Posterior vena cava (tissue), 2 donors: ENCODE results near the gene CDC42BPG. TPM values are rescaled to one million over a fixed set of nuclear protein-coding genes. Genes with fewer than 3 reads are reported as not detected.

ENCODE experiments used
- DNase-seq: peaks from one replicate; pipeline ENCODE4 v3.0.0-alpha.2; 2020; ENCODE audit warnings: low spot score
- intact Hi-C, 2 donors: fragments of 100-400 bp; cut with DNase I; formaldehyde crosslinking; loops; one replicate each; pipeline versions ENCODE4 v1.14.1 to v1.14.2; 2022 to 2023
- total RNA-seq, 2 donors: library from RNA; stranded (reverse); fragmentation: NEBNext Ultra II Directional; extraction: Animal tissue kit (Norgen Biotek cat#: 25700); gene quantifications; one replicate each; pipeline ENCODE4 v1.2.1, GENCODE V29; 2021
- donor health status: DM: yes; HTN: yes; CAD: no.
- donor health status: DM: yes; HTN: yes; CAD: no.

CDC42BPG gene
- total RNA-seq, 2 donors from 2014 or later = 0.37 to 0.38 TPM

GRCh38 chr11:64882243-64882642 is 37.8 kb upstream of the CDC42BPG start:
- intact Hi-C loops = no loop called here

DNA sequence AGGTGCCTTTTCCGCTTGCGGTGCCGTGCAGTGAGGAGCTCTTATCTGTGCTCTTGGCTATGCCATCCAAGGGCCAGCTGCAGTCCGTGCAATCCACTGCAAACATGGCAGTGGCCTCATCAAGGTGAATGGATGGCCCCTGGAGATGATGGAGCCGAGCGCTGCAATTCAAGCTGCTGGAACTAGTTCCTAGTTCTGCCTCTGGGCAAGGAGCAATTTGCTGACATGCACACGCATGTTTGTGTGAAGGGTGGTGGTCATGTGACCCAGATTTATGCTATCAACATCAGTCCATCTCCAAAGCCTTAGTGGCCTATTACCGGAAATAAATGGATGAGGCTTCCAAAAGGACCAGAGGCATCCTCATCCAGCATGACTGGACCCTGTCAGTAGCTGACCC is 37.0 kb upstream of the CDC42BPG start:
- no peak for DNase-seq
- intact Hi-C loops = no loop called here

More at GRCh38 chr11:64882243-64882642, 37.8 kb upstream of the CDC42BPG start:
- no peak for DNase-seq

GRCh38 chr11:64880240-64881001 is 36.0 kb upstream of the CDC42BPG start:
- intact Hi-C loops = no loop called here
- DNase-seq = no peak

DNA sequence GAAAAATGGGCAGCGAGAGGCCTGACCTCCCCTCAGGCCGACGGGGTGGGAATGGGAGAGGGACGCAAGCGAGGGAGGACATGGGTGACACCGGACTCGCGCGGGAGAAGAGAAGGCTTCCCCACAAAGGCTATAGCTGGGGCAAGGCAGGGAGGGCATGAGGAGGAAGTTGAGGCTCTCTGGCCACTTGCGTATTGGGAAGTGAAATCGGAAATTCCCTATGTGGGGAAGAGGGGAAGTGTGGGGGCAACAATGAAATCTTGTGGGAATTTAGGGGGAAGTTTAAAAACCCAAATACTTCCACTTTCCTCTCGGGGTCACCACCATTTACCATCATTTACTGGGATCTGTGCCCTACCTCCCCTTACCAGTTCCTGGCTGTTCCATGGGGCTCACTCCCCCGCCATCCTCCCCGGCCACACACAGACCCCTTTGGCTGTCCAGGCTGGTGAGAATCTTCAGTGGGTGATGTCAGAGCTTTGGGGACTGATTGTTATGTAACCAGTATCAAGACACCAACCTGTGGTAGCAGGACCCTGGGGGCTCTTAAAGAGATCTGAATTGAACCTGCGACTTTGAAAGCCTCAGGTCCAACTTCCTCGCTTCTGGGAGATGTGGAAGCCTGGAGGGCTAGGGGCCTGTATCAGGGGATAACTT is 34.9 kb upstream of the CDC42BPG start:
- intact Hi-C loops = no loop called here
- DNase-seq = no peak

DNA sequence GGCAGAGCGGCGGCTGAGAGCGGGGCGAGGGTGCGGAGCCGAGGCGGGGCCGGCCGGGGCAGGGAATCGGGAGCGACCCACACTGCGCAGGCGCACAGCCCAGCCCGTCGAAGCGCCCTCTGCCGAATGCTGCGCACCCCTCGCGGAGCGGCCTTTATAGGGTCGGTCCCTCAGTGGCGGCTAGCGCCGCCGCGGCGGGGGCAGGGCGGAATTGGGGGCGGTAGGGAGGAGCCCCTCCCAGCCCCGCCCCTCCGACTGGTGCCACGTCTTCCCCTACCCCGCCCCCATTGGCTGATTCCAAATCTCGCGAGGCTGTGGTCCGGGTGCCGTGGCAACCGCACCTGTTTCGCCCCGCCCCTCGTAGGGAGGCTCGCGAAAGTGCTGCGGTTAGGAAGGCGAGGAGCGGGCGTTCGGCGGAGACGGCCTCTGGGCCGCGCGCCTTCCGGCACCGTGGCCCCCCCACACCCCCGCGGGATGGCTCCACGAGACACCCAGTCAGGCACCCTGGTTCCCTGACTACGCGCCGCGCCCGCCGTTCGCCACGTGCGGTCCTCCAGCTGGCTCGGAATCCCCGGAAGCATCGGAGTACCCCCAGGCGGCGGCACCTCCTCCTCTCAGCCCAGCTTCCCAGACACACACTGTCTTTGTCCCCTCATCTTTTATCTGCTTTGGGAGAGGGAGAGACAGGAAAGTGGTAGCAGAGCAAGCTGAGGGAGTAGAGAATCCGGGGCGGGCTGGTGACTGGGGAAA is 34.2 kb upstream of the CDC42BPG start, which contains the start of gene EHD1:
EHD1 (minus strand) TSS at position 128 of the 750 bp plus-strand sequence. CDS start 157 bp downstream, outside the sequence.
- DNase-seq = peak; percentile 99
- intact Hi-C loops = no loop called here

GRCh38 chr11:64878223-64878493 is 33.7 kb upstream of the CDC42BPG start:
- intact Hi-C loops = no loop called here
- DNase-seq = no peak

- DNase-seq = no peak
Measured at GRCh38 chr11:64877390-64878222, 33.2 kb upstream of the CDC42BPG start.

DNA sequence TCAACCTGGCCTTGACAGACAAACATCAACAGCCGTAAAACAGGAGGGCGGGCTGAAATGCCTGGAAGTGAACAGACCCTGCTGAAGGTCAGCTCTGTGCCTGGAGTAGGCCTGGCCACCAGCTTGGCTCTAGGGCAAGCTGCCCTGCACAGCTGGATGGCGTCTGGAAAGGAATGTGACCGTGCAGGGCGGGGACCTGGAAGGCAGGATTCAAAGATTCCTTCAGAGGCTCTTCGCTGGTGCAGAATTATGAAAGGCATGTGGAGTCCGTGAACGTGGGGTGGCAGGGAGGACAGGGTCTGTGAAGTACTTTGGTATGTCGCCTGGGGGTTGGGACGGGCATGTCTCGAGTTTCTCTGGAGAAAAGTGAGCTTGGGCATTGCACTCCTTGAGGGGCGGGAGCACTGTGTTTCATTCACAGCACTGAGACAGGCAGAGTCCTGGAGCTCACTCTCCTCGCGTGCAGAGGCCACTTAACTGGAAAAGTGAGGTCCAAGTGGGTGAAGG is 32.4 kb upstream of the CDC42BPG start:
- intact Hi-C loops = no loop called here
- DNase-seq = no peak

More at GRCh38 chr11:64877390-64878222, 33.2 kb upstream of the CDC42BPG start:
- intact Hi-C loops = no loop called here

DNA sequence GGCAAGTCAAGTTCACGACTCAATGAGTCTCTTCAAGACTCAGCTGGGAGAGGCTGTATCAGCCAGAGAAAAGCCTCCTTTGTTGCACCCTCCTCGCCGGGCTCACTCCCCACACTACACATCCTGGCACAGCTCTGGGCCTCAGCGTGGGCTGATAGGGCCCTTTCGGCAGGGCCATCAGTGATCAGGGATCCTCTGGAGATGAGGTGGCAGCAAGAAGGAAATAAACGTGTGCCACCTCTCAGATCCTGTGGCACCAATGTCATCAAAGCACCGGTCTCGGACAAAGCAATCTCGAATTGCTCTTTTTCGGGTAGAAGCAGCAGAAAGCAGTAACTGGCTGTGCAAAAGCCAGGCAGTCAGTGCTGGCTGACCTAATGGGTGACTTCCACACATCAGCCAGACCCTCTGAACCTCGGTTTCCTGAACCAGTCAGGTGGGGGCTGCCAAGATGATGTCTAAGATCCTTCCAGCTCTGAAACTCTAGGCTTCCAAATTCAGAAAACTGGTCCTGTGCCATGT is 31.8 kb upstream of the CDC42BPG start:
- no peak for DNase-seq

DNA sequence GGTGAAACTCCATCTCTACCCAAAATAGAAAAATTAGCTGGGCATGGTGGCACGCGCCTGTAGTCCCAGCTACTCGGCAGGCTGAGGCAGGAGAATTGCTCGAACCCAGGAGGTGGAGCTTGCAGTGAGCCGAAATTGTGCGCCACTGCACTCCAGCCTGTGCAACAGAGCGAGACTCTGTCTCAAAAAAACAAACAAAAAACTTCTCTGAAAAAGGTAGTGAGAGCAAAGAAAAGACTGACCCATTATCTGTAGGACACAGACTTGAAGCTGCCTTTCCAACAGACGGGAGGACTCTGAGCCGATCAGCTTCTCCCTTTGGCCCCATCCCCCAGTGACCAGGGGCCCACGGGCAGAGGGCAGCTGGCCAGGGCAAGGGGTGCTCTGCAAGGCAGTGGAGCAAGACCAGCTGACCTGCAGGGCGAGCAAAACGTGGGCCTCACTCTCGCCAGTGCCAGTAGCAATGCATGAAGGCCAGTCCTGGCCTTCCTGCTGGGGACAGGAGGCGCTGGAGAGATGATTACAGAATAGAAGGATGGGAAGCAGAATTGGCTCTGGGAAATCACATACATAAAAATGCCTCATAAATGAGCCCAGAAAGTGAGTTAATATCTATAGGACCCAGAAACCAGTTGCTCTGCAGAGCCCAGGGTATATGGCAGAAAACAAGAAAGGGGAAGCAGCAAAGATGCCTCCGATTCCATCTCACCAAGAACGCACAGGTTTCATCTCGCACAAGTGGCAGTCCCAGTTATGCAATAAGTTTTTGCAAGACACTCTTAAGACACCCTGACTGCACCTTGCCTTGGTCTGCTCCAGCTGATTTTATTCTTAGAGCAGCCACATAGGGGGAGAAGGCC is 31.1 kb upstream of the CDC42BPG start:
- DNase-seq = no peak
- intact Hi-C loops = no loop called here

More for the DNA sequence above, 31.8 kb upstream of the CDC42BPG start:
- intact Hi-C loops = no loop called here

DNA sequence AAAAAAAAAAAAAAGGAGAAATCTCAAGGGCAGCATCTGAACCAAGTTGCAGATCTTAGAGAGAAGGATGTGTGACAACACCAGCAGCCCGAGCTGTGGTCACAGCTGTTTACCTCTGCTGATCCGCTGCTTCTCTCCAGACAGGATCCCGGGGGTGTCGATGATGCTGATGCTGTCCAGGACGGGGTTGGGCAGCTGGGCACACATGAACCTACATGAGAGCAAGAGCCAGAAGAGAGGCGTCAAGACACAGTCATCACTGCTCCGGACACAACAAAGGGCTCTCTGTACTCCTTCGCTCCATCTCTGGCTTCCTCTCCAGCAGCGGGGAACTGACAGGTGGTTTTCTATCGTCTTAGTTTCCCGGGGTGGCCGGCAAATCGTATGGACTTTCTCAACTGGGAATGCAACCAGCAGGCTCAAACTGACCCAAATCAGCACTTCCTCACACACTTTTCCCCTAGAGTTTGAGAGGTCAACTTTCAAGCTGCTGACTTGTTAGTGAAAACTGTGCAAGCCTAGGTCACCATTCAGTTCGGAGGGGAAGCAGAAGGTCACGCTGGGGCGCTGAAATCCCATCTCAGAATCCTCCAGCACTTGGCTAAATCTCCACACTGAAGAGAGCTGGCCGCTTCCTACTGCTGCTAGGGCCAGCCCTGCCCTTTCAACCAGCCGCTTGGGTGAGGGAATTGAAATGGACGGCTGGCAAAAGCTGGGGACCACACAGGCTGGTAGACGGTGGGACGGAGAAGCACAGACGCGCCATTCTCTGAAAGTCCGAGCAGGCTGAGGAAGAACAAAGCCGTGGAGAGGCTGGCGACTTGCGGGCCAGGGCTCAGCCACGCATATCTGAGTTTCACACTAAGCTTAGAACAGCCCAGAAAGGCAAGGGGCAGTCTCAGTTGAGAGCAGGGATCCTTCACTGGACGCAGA is 30.1 kb upstream of the CDC42BPG start:
- no peak for DNase-seq

GRCh38 chr11:64872790-64873488 is 28.5 kb upstream of the CDC42BPG start:
- DNase-seq = no peak
- intact Hi-C loops = no loop called here

More for the DNA sequence above, 30.1 kb upstream of the CDC42BPG start:
- intact Hi-C loops = no loop called here

GRCh38 chr11:64871492-64871891 is 27.0 kb upstream of the CDC42BPG start:
- intact Hi-C loops = no loop called here
- no peak for DNase-seq

DNA sequence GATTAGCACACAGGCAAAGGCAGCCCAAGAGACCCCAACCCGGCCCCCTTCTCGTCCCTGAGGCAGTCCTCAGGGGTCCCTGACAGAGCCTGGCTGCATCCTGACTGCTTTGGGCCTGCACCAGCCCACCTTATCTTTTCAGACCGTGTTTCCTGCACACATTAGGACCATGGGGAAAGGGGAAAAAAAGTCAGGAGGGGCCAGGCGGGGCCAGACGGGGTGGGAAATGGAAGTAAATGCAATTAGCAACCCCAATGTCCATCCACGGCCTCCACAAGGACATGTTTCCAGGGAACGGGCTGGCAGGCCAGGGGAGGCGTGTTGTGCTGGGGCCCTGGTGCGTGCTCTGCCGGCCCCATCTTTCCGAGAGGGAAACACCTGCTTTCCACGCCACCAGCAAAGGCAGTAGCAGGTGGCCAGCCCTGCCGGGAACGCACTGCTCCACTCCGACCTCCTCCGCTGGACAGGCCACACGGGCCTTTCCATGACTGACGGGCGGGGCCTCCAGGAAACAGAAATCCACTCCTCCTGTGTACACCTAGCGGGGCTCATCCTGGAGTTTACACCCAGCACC is 26.5 kb upstream of the CDC42BPG start:
- intact Hi-C loops = no loop called here
- DNase-seq = no peak

GRCh38 chr11:64870176-64870892 is 25.9 kb upstream of the CDC42BPG start:
- intact Hi-C loops = no loop called here
- DNase-seq = peak; percentile 94
